Esophagus muscularis mucosa (tissue), 3 donors: ENCODE data around the gene CACNG7.

Experiments used
- CTCF ChIP-seq, 3 experiments: fragments of 200-600 bp in 2 of 3; fragments of 450-650 bp in 1 of 3; sonication (generic) in 2 of 3; IDR thresholded peaks; one replicate each; pipeline ENCODE4 v1.5.1; 2017 to 2019; ENCODE audit warnings: antibody characterized with exemption in 3 of 3, mild to moderate bottlenecking in 2 of 3, moderate library complexity in 1 of 3
- POLR2AphosphoS5 ChIP-seq, 2 donors: sonication (generic); formaldehyde crosslinking; IDR thresholded peaks; one replicate each; pipeline ENCODE4 v1.6.1; 2017; ENCODE audit warnings: antibody characterized with exemption in 2 of 2

GRCh38 chr19:53927739-53928138 lies 18.7 kb downstream of the CACNG7 start:
- TF ChIP-seq CTCF (IDR thresholded peaks at IDR 0.05) (no peak), POLR2AphosphoS5 (IDR thresholded peaks at IDR 0.05) (no peak)
